GM10248 (cell line): ENCODE measurements around the gene PTPRH.
"Not testable (repeated sequence)": the region's sequence is repeated elsewhere in the genome, so short reads cannot be mapped to it uniquely, and the experiment has no call there.

Experiments used
- CTCF ChIA-PET: fragments of 300-600 bp; sonication (Branson Sonifier 250); formaldehyde crosslinking; extraction: SDS; loops from one replicate; lab custom pipeline; 2021; ENCODE audit warnings: antibody characterized with exemption; lab: Yijun Ruan, JAX
- POLR2A ChIA-PET: fragments of 350-650 bp; sonication (Branson Sonifier 250); formaldehyde crosslinking; extraction: SDS; loops from one replicate; lab custom pipeline; 2020; ENCODE audit warnings: antibody characterized with exemption; lab: Yijun Ruan, JAX
- DNase-seq: peaks from one replicate; pipeline ENCODE4 v3.0.0; 2012; ENCODE audit errors: extremely low spot score
- CTCF ChIP-seq: IDR thresholded peaks from 2 replicates; pipeline ENCODE4 v1.5.1; 2012; ENCODE audit warnings: mild to moderate bottlenecking, low read depth; ENCODE audit errors: extremely low read depth, missing control alignments, control extremely low read depth

Gene PTPRH

GRCh38 chr19:55176076-55176475, 33.2 kb downstream of the PTPRH start:
- CTCF ChIA-PET = interaction anchor here (1.4 to 3.3 kb wide), 2 partner anchors 16 to 242 kb away, joined by 3 to 18 read pairs; no protein-coding TSS in a partner anchor
- POLR2A ChIA-PET = no interaction called here
- no peak for TF ChIP-seq CTCF
- no peak for DNase-seq

GRCh38 chr19:55175117-55175867, 34.0 kb downstream of the PTPRH start:
- ChIA-PET CTCF (interaction anchor here (1.4 to 3.3 kb wide), 2 partner anchors 15 to 243 kb away, joined by 3 to 18 read pairs; no protein-coding TSS in a partner anchor), POLR2A (no interaction called here)
- DNase-seq = no peak
- no peak for TF ChIP-seq CTCF

GRCh38 chr19:55174425-55175116, 34.7 kb downstream of the PTPRH start:
- DNase-seq = no peak
- ChIA-PET POLR2A (no interaction called here), CTCF (interaction anchor here (1.1 to 3.3 kb wide), 2 partner anchors 14 to 293 kb away, joined by 3 to 18 read pairs; no protein-coding TSS in a partner anchor)
- no peak for TF ChIP-seq CTCF

- ChIA-PET POLR2A (no interaction called here), CTCF (interaction anchor here (1.1 to 3.3 kb wide), 2 partner anchors 14 to 294 kb away, joined by 3 to 18 read pairs; no protein-coding TSS in a partner anchor)
- no peak for TF ChIP-seq CTCF
- DNase-seq = peak; percentile 51
Observed at GRCh38 chr19:55173714-55174409, 35.4 kb downstream of the PTPRH start.

- TF ChIP-seq CTCF = no peak
- CTCF ChIA-PET = interaction anchor here (1.1 to 3.3 kb wide), 2 partner anchors 13 to 295 kb away, joined by 3 to 18 read pairs; no protein-coding TSS in a partner anchor
Observed at GRCh38 chr19:55173186-55173713, 36.1 kb downstream of the PTPRH start.

GRCh38 chr19:55172741-55173140, 36.6 kb downstream of the PTPRH start:
- TF ChIP-seq CTCF = no peak
- no peak for DNase-seq
- POLR2A ChIA-PET = no interaction called here
- CTCF ChIA-PET = interaction anchor here (3.3 kb wide), 1 partner anchor 12 kb away, joined by 18 read pairs; no protein-coding TSS in a partner anchor

More at GRCh38 chr19:55173186-55173713, 36.1 kb downstream of the PTPRH start:
- POLR2A ChIA-PET = no interaction called here
- no peak for DNase-seq

- DNase-seq, POLR2A ChIA-PET, CTCF ChIA-PET: not testable (repeated sequence)
Observed at GRCh38 chr19:55172318-55172717, 37.0 kb downstream of the PTPRH start.
